Measurements from ENCODE around the gene HS3ST3B1. TPM values are rescaled to one million over a fixed set of nuclear protein-coding genes. Genes with fewer than 3 reads are reported as not detected.

Gene HS3ST3B1
- total and polyA plus RNA-seq, 9 donors = 3.2 to 9.9 (median 5.9) TPM

- no peaks in the 10 kb centered on the region for H3K36me3 ChIP-seq
- no peak overlapping the region for H3K4me3 ChIP-seq
- no peak overlapping the region for H3K27ac ChIP-seq
- no peak for DNase-seq
- TF ChIP-seq POLR2A (IDR thresholded peaks at IDR 0.05) (no peak), CTCF (IDR thresholded peaks at IDR 0.05) (no peak)
- intact Hi-C loops (cut with DNase I) = no loop called here
- H3K9me3 ChIP-seq = no peaks in the 10 kb centered on the region
- no peaks in the 10 kb centered on the region for H3K27me3 ChIP-seq
- H3K4me1 ChIP-seq (ENCODE audit: insufficient read depth) = no peaks in the 10 kb centered on the region
- WGBS, 3 donors = 78 to 85% (median 82%) methylated on average over 7 of the region's 7 CpGs
Measured at GRCh38 chr17:14387036-14387435, 86.2 kb downstream of the HS3ST3B1 start.

GRCh38 chr17:14389681-14390080 lies 88.8 kb downstream of the HS3ST3B1 start:
- Histone ChIP-seq H3K9me3 (no peaks in the 10 kb centered on the region), H3K4me3 (no peak overlapping the region), H3K36me3 (no peaks in the 10 kb centered on the region), H3K4me1 (ENCODE audit: insufficient read depth) (no peaks in the 10 kb centered on the region), H3K27ac (no peak overlapping the region), H3K27me3 (no peaks in the 10 kb centered on the region)
- intact Hi-C loops (cut with DNase I) = no loop called here
- DNase-seq = no peak
- TF ChIP-seq CTCF (IDR thresholded peaks at IDR 0.05) = no peak
- TF ChIP-seq EP300 (IDR thresholded peaks at IDR 0.05) = no peak
- no peak for TF ChIP-seq POLR2A (IDR thresholded peaks at IDR 0.05)
- 61 to 69% (median 65%) methylated on average over 6 of the region's 6 CpGs for WGBS, 3 donors

GRCh38 chr17:14393723-14394122 lies 92.8 kb downstream of the HS3ST3B1 start:
- Histone ChIP-seq H3K27ac (no peak overlapping the region), H3K36me3 (no peaks in the 10 kb centered on the region), H3K9me3 (no peaks in the 10 kb centered on the region), H3K27me3 (no peaks in the 10 kb centered on the region), H3K4me1 (ENCODE audit: insufficient read depth) (no peaks in the 10 kb centered on the region), H3K4me3 (no peak overlapping the region)
- no peak for TF ChIP-seq POLR2A (IDR thresholded peaks at IDR 0.05)
- TF ChIP-seq CTCF (IDR thresholded peaks at IDR 0.05) = no peak
- TF ChIP-seq EP300 (IDR thresholded peaks at IDR 0.05) = no peak
- intact Hi-C loops (cut with DNase I) = loop anchor here in 1 of 4 donors (1.0 kb wide), 1 partner anchor 44 kb away; no protein-coding TSS in a partner anchor
- no peak for DNase-seq

- no peak overlapping the region for H3K4me3 ChIP-seq
- 93 to 94% (median 93%) methylated on average over 3 of the region's 3 CpGs for WGBS, 3 donors
- H3K27me3 ChIP-seq = no peaks in the 10 kb centered on the region
- intact Hi-C loops (cut with DNase I) = no loop called here
- no peaks in the 10 kb centered on the region for H3K9me3 ChIP-seq
- no peaks in the 10 kb centered on the region for H3K36me3 ChIP-seq
- no peak overlapping the region for H3K27ac ChIP-seq
- H3K4me1 ChIP-seq (ENCODE audit: insufficient read depth) = no peaks in the 10 kb centered on the region
- TF ChIP-seq EP300 (IDR thresholded peaks at IDR 0.05) (no peak), POLR2A (IDR thresholded peaks at IDR 0.05) (no peak), CTCF (IDR thresholded peaks at IDR 0.05) (no peak)
- DNase-seq = no peak
Measured at GRCh38 chr17:14395255-14395654, 94.4 kb downstream of the HS3ST3B1 start.

GRCh38 chr17:14396547-14396946 lies 95.7 kb downstream of the HS3ST3B1 start:
- TF ChIP-seq CTCF (IDR thresholded peaks at IDR 0.05) = no peak
- no peak for TF ChIP-seq POLR2A (IDR thresholded peaks at IDR 0.05)
- TF ChIP-seq EP300 (IDR thresholded peaks at IDR 0.05) = no peak
- H3K36me3 ChIP-seq = no peaks in the 10 kb centered on the region
- intact Hi-C loops (cut with DNase I) = no loop called here
- H3K4me1 ChIP-seq (ENCODE audit: insufficient read depth) = no peaks in the 10 kb centered on the region
- no peak overlapping the region for H3K27ac ChIP-seq
- H3K9me3 ChIP-seq = no peaks in the 10 kb centered on the region
- H3K4me3 ChIP-seq = no peak overlapping the region
- no peak for DNase-seq
- no peaks in the 10 kb centered on the region for H3K27me3 ChIP-seq
- WGBS, 3 donors = 11 to 22% (median 21%) methylated on average over 3 of the region's 3 CpGs

Data from ovary (tissue), 9 donors.